ENCODE results near the gene MRPL18.

GRCh38 chr6:159753081-159753872, 37.0 kb upstream of the MRPL18 start:
- TF ChIP-seq PATZ1 (CRISPR knock-in tag; IDR thresholded peaks at IDR 0.05; ENCODE audit: borderline replicate concordance) (no peak), ZFP3 (CRISPR knock-in tag; IDR thresholded peaks at IDR 0.05) (no peak), ZNF70 (CRISPR knock-in tag; IDR thresholded peaks at IDR 0.05) (no peak), RARB (CRISPR knock-in tag; IDR thresholded peaks at IDR 0.05) (no peak), CREB5 (CRISPR knock-in tag; IDR thresholded peaks at IDR 0.05; ENCODE audit: low read depth) (no peak)

Measured in SK-N-SH treated with all-trans-retinoic acid at 6 μM for 48 hours (cell line).